Dedifferentiated amniotic fluid mesenchymal stem cell (primary cell): Measurements from ENCODE around the gene LSMEM2.
"Not testable (repeated sequence)": the region's sequence is repeated elsewhere in the genome, so short reads cannot be mapped to it uniquely, and the experiment has no call there.

ENCODE experiments used
- DNase-seq: peaks from one replicate; pipeline ENCODE4 v3.0.0-alpha.2; 2016; ENCODE audit errors: extremely low spot score

LSMEM2 gene

GRCh38 chr3:50278880-50279224 is at the start of gene LSMEM2:
Gene LSMEM2, plus strand, starts transcription at chr3:50279087. Its CDS starts 27 bp downstream, at chr3:50279114.
- DNase-seq, result no peak

- no peak for DNase-seq
Observed at GRCh38 chr3:50229490-50229889, 49.4 kb upstream of the LSMEM2 start.

DNA sequence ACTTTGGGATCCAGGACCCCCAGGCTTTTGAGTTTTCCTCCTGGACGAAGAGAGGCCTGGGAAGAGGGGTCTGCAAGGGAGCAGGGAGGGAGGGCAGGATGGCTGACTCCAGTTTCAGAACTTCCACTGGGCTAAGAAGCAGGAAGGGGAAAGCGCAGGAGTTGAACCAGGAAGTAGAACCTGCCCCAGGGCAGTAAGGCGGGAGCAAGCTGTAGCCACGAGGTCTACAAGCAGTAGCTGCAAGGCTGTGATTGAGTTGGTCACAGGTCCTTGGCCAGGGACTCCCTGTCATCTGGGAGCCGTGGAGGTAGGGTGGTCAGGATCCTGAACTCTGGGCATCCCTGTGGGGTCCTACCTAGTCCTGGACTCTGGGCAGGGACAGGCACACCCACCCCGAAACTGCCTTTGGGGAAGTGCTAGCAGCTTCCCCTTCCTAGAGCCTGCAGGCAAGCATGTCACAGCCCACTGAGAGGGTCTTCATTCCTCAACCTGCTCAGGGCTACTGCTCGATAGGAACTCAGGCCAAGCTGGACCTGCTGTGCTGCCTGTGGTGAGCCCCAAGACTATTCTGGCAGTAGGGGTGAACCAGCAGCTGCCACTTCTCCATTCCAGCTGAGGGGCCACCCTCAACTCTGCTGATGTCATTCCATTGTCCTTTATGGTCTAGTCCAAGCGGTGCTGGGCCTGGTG is 48.6 kb upstream of the LSMEM2 start:
- no peak for DNase-seq

DNA sequence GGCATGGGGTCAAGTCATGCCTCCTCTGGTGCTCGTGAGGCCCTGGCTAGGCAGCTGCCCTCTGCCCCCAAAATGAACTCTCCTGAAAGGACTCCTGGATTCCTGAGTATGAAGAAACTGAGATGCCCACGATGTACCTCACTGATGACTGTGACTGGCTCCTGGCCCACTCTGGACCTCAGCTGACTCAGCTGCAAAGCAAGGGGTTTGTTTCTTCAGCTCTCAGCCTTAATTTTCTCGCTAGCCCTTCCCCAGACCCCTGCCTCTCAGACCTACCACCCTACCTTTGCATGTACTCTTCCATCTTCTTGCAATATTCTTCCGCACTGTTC is 48.1 kb upstream of the LSMEM2 start:
- no peak for DNase-seq

- no peak for DNase-seq
Observed at GRCh38 chr3:50231581-50231980, 47.3 kb upstream of the LSMEM2 start.

- DNase-seq, result no peak
Observed at GRCh38 chr3:50232303-50232702, 46.6 kb upstream of the LSMEM2 start.

- DNase-seq, result no peak
Observed at GRCh38 chr3:50233176-50233575, 45.7 kb upstream of the LSMEM2 start.

- peak; percentile 99 for DNase-seq
Observed at GRCh38 chr3:50235716-50236483, 43.0 kb upstream of the LSMEM2 start, which contains the start of gene GNAI2. Gene GNAI2, plus strand, starts transcription at chr3:50236204. Its CDS starts 132 bp downstream, at chr3:50236336.

- no peak for DNase-seq
Observed at GRCh38 chr3:50236484-50237132, 42.3 kb upstream of the LSMEM2 start.

DNA sequence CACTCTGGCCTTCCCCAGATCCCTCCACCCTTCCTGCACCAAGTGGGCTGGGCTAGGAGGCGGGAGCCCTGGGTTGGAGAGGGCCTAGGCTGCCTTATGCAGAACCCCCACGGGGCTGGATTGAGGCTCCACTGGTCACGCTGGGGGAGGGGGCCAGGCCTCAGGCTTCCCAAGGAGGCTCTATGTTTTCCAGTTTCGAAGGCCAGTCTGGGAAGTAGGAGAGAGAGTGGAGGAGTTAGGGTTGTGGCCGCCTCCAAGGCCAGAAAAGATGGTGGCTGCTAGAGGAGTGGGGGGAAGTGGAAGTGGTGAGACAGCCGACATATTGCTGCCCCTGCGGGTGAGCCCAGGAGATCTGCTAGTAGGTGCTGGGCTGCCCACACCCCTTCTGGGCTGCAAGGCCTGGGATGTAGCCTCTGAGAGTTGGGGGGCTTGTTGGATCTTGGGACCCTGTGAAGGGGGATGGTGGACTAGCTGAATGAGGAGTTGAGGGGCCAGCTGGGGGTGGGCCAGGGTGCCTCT is 41.7 kb upstream of the LSMEM2 start:
- DNase-seq, result no peak

GRCh38 chr3:50237754-50238548 is 40.9 kb upstream of the LSMEM2 start:
- peak; percentile 74 for DNase-seq

DNA sequence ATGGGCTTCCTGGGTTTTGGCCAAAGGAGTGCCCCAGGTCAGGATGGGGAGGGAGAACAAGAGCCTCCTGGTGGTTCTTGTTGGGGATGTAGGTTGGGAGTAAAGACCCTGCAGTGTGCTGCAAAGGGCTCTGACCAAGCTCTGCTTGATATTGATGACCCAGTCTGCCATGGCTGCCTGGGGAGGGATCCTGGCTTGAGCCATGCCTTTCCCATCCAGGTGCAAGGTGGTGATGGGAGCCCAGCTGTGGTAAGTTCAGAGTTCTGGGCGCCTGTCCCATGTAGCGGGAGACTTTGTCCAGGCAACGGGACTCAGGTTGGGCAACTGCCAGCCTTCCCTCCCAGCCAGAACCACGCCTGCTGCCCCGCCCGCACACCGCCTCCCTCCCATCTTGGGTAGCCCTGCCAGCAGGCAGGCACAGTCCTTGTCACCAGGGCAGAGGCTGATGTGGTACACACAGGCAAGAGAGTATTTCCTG is 40.3 kb upstream of the LSMEM2 start:
- no peak for DNase-seq

DNA sequence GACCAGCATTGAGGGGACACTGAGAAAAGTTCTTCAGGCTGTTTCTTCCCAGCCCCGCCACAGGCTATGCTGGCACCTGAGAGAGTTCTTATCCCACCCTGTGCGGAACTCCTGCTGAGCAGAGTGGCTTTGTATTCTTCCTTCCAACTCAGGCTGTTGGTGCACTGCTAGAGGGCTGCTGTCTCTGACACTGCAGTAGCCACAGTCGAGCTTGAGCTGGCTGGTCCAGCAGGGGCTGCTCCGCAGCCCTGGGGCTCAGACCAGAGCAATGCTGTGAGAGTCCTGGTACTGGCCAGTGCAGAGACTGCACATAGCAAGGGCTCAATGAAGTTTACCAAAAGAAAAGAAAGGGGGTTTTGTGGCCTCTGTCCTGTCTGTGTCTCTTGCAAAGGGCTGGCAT is 39.2 kb upstream of the LSMEM2 start:
- no peak for DNase-seq

- no peak for DNase-seq
Observed at GRCh38 chr3:50241163-50241562, 37.7 kb upstream of the LSMEM2 start.

DNA sequence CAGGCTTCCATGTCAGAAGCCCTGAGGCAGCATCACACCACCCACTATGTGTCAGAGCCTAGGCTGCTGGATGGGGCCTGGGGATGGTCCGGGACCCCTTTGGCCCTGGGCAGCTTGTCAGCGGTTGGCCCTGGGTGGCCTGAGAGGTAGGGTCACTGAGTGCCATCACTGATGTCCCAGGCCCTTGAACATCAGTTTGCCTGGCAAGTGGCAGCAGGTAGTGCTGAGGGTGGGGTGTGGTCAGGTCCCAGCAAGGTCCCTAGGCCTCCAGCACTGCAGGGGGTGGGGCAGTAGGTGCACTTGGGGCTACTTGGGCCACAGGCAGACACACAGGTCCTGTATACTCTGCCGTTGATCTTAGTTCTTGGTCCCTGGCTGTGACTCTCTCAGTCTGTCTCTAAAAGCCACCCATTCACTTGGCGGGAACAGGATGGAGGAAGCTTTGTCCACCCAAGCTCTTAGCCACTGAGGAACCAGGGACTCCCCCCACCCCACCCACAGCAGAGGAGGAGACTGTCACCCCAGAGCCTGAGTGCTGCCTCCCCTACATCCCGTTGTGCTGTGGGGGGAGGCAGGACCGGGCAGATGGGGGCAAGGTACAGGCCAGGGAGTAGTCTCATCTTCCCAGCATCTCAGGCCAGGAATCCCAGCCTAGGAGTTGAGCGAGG is 37.0 kb upstream of the LSMEM2 start:
- no peak for DNase-seq

DNA sequence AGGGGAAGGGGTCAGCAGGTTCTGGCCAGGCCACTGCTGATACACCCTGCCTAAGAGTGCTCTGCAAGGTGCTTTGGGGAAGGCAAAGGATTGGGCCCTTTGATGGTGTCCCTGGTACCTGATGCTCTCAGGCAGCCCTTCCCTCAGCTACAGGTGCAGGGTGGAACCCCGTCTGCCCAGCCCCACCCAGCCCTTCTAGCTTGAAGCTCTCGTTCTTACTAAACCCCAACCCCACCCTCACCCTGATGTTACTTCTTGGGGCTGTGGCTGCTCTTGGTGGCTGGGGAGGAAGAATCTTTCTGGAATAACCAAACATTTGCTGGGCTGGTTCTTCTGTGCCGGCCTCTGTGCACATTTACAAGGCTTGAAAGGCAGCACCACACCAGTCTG is 36.5 kb upstream of the LSMEM2 start:
- no peak for DNase-seq

GRCh38 chr3:50242851-50243542 is 35.9 kb upstream of the LSMEM2 start:
- no peak for DNase-seq

DNA sequence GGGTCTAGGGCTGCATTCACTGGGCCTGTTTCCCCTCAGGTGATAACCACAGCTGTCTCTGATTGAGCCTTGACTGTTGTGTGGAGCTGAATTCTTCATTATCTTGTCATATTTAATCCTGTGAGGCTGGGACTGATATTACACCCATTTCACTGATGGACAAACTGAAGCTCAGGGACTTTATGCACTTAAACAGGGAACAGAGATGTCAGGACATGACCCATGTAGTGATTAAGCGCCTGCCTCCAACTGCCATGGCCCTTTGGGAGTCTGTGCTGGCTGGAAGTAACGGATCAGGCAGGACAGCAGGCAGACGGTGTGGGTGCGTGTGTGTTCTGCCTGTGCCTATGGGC is 35.4 kb upstream of the LSMEM2 start:
- DNase-seq, result no peak

- not testable (repeated sequence) for DNase-seq
Observed at GRCh38 chr3:50244813-50245212, 34.1 kb upstream of the LSMEM2 start.

DNA sequence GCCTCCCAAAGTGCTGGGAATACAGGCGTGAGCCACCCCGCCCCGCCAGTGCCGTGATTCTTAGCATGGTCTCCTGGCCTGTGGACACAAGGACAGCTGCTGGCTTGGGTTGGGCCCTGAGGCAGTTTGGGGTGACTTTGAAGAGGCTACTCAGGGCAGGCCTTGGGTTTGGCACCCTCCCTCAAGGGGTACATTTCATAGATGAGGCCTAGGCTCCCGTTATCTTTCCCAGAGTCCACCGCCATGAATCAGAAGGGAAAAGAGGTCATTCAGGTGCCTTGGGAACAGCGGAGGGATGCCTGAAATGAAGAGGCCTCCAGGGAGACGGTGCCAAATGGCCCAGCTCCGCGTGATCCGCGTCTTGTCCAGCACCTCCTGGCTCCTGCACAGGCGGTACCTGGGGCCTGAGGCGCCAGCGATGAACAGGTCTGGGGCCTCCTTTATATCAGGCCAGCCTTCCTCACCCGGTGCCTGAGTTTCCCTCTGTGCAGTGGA is 33.6 kb upstream of the LSMEM2 start:
- no peak for DNase-seq
